SK-N-SH (cell line): ENCODE measurements around the gene IFT27.

Experiments
- NFIC ChIP-seq: IDR thresholded peaks from 2 replicates; pipeline ENCODE4 v1.4.0; 2012; ENCODE audit warnings: borderline replicate concordance
- POLR2AphosphoS5 ChIP-seq: IDR thresholded peaks from 2 replicates; pipeline ENCODE4 v1.6.1; 2012; ENCODE audit warnings: low read depth, low read length
- SIN3A ChIP-seq: IDR thresholded peaks from 2 replicates; pipeline ENCODE4 v1.6.1; 2012; ENCODE audit warnings: low read depth, mild to moderate bottlenecking, low read length, moderate library complexity, borderline replicate concordance
- SMC3 ChIP-seq: IDR thresholded peaks from 2 replicates; pipeline ENCODE4 v1.6.1; 2012; ENCODE audit warnings: low read depth, low read length, improper control_type of control experiment
- TF ChIP-seq, protein P1 (sequence below): fragments of 200-600 bp; sonication (generic); IDR thresholded peaks from 2 replicates; pipeline ENCODE4 v1.6.1; 2017; ENCODE audit warnings: antibody characterized with exemption, mild to moderate bottlenecking, moderate library complexity
- TF ChIP-seq, protein P2 (sequence below): IDR thresholded peaks from 2 replicates; pipeline ENCODE4 v1.4.0; 2012; ENCODE audit warnings: low read depth, borderline replicate concordance
- TF ChIP-seq, protein P3 (sequence below): IDR thresholded peaks from 2 replicates; pipeline ENCODE4 v1.4.0; 2012; ENCODE audit warnings: low read depth, borderline replicate concordance

DNA sequence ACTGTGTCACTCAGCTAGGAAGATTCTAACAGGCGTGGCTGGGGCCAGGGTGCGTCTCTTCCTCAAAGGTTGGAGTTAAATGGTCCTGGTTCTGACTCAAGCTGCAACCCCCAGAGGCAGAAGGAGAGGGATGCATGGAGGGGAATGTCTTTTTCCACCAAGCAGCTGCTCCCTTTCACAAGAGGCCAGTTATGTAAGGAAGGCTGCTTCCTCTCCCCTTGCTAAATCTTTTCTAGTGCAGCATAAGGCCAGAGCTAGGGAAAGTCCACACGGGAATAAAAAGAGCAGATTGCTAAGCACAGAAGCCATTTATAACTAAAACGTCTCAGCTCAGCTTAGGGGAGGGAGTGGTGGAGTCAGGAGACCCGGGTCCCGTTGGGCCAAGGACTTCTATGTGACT lies 30.9 kb upstream of the IFT27 start:
- TF ChIP-seq, protein P1, sequence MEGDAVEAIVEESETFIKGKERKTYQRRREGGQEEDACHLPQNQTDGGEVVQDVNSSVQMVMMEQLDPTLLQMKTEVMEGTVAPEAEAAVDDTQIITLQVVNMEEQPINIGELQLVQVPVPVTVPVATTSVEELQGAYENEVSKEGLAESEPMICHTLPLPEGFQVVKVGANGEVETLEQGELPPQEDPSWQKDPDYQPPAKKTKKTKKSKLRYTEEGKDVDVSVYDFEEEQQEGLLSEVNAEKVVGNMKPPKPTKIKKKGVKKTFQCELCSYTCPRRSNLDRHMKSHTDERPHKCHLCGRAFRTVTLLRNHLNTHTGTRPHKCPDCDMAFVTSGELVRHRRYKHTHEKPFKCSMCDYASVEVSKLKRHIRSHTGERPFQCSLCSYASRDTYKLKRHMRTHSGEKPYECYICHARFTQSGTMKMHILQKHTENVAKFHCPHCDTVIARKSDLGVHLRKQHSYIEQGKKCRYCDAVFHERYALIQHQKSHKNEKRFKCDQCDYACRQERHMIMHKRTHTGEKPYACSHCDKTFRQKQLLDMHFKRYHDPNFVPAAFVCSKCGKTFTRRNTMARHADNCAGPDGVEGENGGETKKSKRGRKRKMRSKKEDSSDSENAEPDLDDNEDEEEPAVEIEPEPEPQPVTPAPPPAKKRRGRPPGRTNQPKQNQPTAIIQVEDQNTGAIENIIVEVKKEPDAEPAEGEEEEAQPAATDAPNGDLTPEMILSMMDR: no peak
- TF ChIP-seq, protein P2, sequence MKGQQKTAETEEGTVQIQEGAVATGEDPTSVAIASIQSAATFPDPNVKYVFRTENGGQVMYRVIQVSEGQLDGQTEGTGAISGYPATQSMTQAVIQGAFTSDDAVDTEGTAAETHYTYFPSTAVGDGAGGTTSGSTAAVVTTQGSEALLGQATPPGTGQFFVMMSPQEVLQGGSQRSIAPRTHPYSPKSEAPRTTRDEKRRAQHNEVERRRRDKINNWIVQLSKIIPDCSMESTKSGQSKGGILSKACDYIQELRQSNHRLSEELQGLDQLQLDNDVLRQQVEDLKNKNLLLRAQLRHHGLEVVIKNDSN: no peak
- TF ChIP-seq SIN3A (no peak), SMC3 (no peak), NFIC (no peak), POLR2AphosphoS5 (no peak)
- TF ChIP-seq, protein P3, sequence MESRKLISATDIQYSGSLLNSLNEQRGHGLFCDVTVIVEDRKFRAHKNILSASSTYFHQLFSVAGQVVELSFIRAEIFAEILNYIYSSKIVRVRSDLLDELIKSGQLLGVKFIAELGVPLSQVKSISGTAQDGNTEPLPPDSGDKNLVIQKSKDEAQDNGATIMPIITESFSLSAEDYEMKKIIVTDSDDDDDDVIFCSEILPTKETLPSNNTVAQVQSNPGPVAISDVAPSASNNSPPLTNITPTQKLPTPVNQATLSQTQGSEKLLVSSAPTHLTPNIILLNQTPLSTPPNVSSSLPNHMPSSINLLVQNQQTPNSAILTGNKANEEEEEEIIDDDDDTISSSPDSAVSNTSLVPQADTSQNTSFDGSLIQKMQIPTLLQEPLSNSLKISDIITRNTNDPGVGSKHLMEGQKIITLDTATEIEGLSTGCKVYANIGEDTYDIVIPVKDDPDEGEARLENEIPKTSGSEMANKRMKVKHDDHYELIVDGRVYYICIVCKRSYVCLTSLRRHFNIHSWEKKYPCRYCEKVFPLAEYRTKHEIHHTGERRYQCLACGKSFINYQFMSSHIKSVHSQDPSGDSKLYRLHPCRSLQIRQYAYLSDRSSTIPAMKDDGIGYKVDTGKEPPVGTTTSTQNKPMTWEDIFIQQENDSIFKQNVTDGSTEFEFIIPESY: no peak
